Natural killer cell (primary cell): Measurements from ENCODE around the gene MAEA. TPM values are rescaled to one million over a fixed set of nuclear protein-coding genes. Genes with fewer than 3 reads are reported as not detected.

ENCODE experiments used
- ATAC-seq, 3 donors: fragments of 150-1000 bp in 2 of 3; fragments of 200-7000 bp in 1 of 3; cut with Tn5 transposase; 1 replicate in 1 of 3; 2 replicates in 2 of 3; pipeline ENCODE4 v1.10.0; 2021; ENCODE audit warnings: mild to moderate bottlenecking in 2 of 3, moderate library complexity in 2 of 3
- DNase-seq, 2 donors: peaks; one replicate each; pipeline versions ENCODE4 v3.0.0 to v3.0.0-alpha.2; 2013 to 2021; ENCODE audit warnings: mixed read lengths in 1 of 2
- H3K27ac ChIP-seq: one replicate; pipeline ENCODE4 v1.5.1; 2013; ENCODE audit warnings: mild to moderate bottlenecking, low read length
- H3K27me3 ChIP-seq: one replicate; pipeline ENCODE4 v1.6.1; 2013; ENCODE audit warnings: low read length; ENCODE audit not compliant: control insufficient read depth, insufficient read depth
- H3K36me3 ChIP-seq: one replicate; pipeline ENCODE4 v1.6.1; 2013; ENCODE audit warnings: low read length; ENCODE audit not compliant: control insufficient read depth, insufficient read depth
- H3K4me1 ChIP-seq: one replicate; pipeline ENCODE4 v1.6.1; 2013; ENCODE audit warnings: low read length; ENCODE audit not compliant: control insufficient read depth, insufficient read depth
- H3K4me3 ChIP-seq: one replicate; pipeline ENCODE4 v1.5.1; 2013; ENCODE audit warnings: low read length
- H3K9me3 ChIP-seq: one replicate; pipeline ENCODE4 v1.6.1; 2013; ENCODE audit warnings: low read length; ENCODE audit not compliant: control insufficient read depth, insufficient read depth
- H3K27ac Mint-ChIP-seq, 2 donors: one replicate each; pipeline ENCODE4 v1.8.0; 2022; ENCODE audit warnings: mild to moderate bottlenecking in 2 of 2, mixed read lengths in 2 of 2, moderate library complexity in 1 of 2
- H3K27me3 Mint-ChIP-seq, 2 donors: one replicate each; pipeline ENCODE4 v1.8.0; 2022; ENCODE audit warnings: low read depth in 2 of 2, mixed read lengths in 2 of 2
- H3K36me3 Mint-ChIP-seq: one replicate; pipeline ENCODE4 v1.8.0; 2022; ENCODE audit warnings: mixed read lengths
- H3K4me1 Mint-ChIP-seq, 2 donors: one replicate each; pipeline ENCODE4 v1.8.0; 2022; ENCODE audit warnings: mixed read lengths in 2 of 2
- H3K4me3 Mint-ChIP-seq: one replicate; pipeline ENCODE4 v1.8.0; 2022; ENCODE audit warnings: mild to moderate bottlenecking, moderate library complexity, mixed read lengths
- H3K9me3 Mint-ChIP-seq, 2 donors: one replicate each; pipeline ENCODE4 v1.8.0; 2022; ENCODE audit warnings: mixed read lengths in 2 of 2
- CTCF ChIP-seq: fragments of 200-600 bp; IDR thresholded peaks from one replicate; pipeline ENCODE4 v1.8.0; 2022; ENCODE audit warnings: antibody characterized with exemption
- WGBS: methylation state at CpG from one replicate; pipeline ENCODE4 v1.1.7; 2013; ENCODE audit warnings: missing lambda C conversion rate; ENCODE audit not compliant: insufficient coverage; 5-methylcytosine and 5-hydroxymethylcytosine counted together
- intact Hi-C: fragments of 100-400 bp; cut with micrococcal nuclease; formaldehyde crosslinking; loops from one replicate; pipeline ENCODE4 v1.14.2; 2022
- total RNA-seq, 4 donors: library from RNA; stranded (reverse); fragments of 120-200 nt in 1 of 4; gene quantifications; one replicate each; pipeline versions ENCODE4 v1.2.3 to v1.2.4, GENCODE V29; 2013 to 2022

The MAEA gene
- total RNA-seq, 3 donors from 2014 or later (not counting 1 experiment from before 2014, with no cell fraction given), result 63.5 to 89.2 (median 64.0) TPM

DNA sequence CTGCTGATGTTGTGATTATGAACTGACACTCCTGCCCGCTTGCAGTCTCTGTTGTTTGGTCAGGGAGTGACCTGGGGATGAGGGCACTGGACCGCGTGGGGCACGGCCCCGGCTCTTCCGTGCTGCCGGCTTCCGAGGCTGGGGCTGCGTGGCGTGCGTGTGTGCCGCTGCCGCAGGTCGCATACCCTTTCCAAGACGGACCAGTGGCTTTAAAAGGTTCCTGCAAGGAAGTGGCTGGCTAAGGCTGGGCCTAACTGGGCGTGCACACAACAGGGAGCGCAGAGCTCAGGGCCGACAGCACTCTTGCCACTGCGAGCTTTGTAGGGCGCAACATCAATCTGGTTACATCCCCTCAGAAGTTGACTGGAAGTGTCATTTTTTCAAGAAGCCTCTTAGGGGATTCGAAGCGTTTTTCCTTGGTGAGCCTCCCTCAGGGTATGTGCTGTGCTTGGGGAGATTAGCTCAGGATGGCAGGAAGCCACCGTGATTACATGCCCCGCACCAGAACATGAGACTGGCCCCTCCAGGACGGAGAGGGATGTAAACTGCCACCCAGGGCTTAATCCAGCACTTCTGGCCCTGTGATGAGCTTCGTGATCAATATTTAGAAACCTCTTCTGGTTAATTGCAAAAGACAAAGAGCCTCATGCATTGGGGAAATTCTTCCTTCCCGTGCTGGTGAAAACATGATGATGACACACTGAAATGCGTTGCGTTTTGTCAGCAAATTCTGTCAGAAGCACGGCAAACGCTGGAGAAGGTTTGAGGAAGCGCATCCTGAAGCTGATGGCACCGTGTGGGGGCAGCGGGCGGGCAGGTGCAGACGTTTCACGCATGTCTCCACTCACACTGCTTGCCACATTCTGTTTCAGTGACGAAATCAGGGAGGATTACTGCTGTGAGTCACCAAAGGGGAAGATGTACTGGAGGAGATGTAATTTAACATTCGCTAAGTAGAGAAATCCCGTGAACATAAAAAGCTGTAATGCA lies 11.1 kb downstream of the MAEA start:
- DNase-seq (peak in 1 of 2 donors; percentile 41), ATAC-seq (peak in 2 of 3 donors; percentile 29 to 69)
- no peak for TF ChIP-seq CTCF
- Histone ChIP-seq H3K27me3 (no peaks in the 10 kb centered on the region), H3K4me1 (peaks cover 16% of the 10 kb centered on the region), H3K36me3 (peaks cover 29% of the 10 kb centered on the region), H3K9me3 (no peaks in the 10 kb centered on the region), H3K27ac (peak overlapping the region; percentile 38), H3K4me3 (no peak overlapping the region)
- Mint-ChIP-seq H3K36me3 (no peaks in the 10 kb centered on the region), H3K27me3 (no peaks in the 10 kb centered on the region), H3K9me3 (no peaks in the 10 kb centered on the region), H3K4me1 (peaks cover 41 to 60% of the 10 kb centered on the region in 2 donors), H3K4me3 (no peak overlapping the region), H3K27ac (peak overlapping the region; percentile 11 to 65)
- intact Hi-C loops, result no loop called here
- 86% methylated on average over 40 of the region's 40 CpGs for WGBS

DNA sequence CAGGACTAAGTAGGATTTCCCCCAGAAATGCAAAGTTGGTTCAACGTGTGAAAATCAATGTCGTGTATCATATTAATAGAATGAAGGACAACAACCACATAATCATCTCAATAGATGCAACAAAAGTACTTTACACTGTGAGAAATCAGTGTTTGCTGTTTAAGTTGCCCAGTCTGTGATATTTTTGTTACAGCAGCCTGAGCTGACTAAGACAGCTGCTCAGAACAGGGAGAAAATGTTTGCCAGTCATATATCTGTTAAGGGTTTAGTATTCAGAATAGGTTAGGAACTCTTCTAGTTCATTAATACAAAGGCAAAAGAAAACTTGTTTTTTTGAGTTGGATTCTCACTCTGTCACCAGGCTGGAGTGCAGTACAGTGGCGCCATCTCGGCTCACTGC lies 12.5 kb downstream of the MAEA start:
- H3K27ac Mint-ChIP-seq, result peak overlapping the region in 1 of 2 donors; percentile 65
- H3K4me1 Mint-ChIP-seq, result peaks cover 38 to 57% of the 10 kb centered on the region in 2 donors
- 80% methylated on average over 2 of the region's 4 CpGs for WGBS

GRCh38 chr4:1305261-1305711 lies 15.6 kb downstream of the MAEA start:
- DNase-seq, result no peak
- Mint-ChIP-seq H3K36me3 (no peaks in the 10 kb centered on the region), H3K4me3 (no peak overlapping the region), H3K4me1 (peaks cover 36 to 52% of the 10 kb centered on the region in 2 donors), H3K27me3 (no peaks in the 10 kb centered on the region), H3K27ac (peak overlapping the region in 1 of 2 donors; percentile 59), H3K9me3 (no peaks in the 10 kb centered on the region)
- WGBS, result 92% methylated on average over 13 of the region's 13 CpGs
- no peaks in the 10 kb centered on the region for H3K27me3 ChIP-seq
- no peak for TF ChIP-seq CTCF
- peaks cover 25% of the 10 kb centered on the region for H3K4me1 ChIP-seq
- ATAC-seq, result no peak
- no peak overlapping the region for H3K4me3 ChIP-seq
- H3K9me3 ChIP-seq, result no peaks in the 10 kb centered on the region
- intact Hi-C loops, result no loop called here
- no peak overlapping the region for H3K27ac ChIP-seq
- peaks cover 7% of the 10 kb centered on the region for H3K36me3 ChIP-seq

More for the DNA sequence above, 12.5 kb downstream of the MAEA start:
- H3K4me1 ChIP-seq, result peaks cover 11% of the 10 kb centered on the region
- no peaks in the 10 kb centered on the region for H3K9me3 ChIP-seq
- DNase-seq, result no peak
- H3K27ac ChIP-seq, result no peak overlapping the region
- no peak for TF ChIP-seq CTCF
- H3K4me3 Mint-ChIP-seq, result no peak overlapping the region
- no peaks in the 10 kb centered on the region for H3K27me3 ChIP-seq
- no peak for ATAC-seq
- H3K27me3 Mint-ChIP-seq, result no peaks in the 10 kb centered on the region
- intact Hi-C loops, result no loop called here
- no peak overlapping the region for H3K4me3 ChIP-seq
- H3K36me3 ChIP-seq, result peaks cover 23% of the 10 kb centered on the region
- no peaks in the 10 kb centered on the region for H3K9me3 Mint-ChIP-seq
- no peaks in the 10 kb centered on the region for H3K36me3 Mint-ChIP-seq
